Measurements from ENCODE around the gene BAD. TPM values are rescaled to one million over a fixed set of nuclear protein-coding genes. Genes with fewer than 3 reads are reported as not detected.

The BAD gene
- total and polyA plus RNA-seq, 2 of the 13 experiments (the other 11 are each of a cell fraction or from before 2014, with no cell fraction given): 17.9 to 28.5 TPM

- TF ChIP-seq PRDM15 (CRISPR knock-in tag; IDR thresholded peaks at IDR 0.05): peak; percentile 46; the same call in 1 of the 2 replicates
- no peak for TF ChIP-seq NR2F6 (IDR thresholded peaks at IDR 0.05)
- TF ChIP-seq NR2F6 (CRISPR knock-in tag; IDR thresholded peaks at IDR 0.05): 0 out of 2 replicates have a peak, but pooled peaks have one; percentile 9
- 0 out of 2 replicates have a peak, but pooled peaks have one; percentile 77 for TF ChIP-seq ZNF343 (CRISPR knock-in tag; IDR thresholded peaks at IDR 0.05)
- TF ChIP-seq HNRNPK (IDR thresholded peaks at IDR 0.05; ENCODE audit: low read depth, low read length, poor library complexity, severe bottlenecking): peak; percentile 71
- TF ChIP-seq RERE (CRISPR knock-in tag; IDR thresholded peaks at IDR 0.05; ENCODE audit: low read depth): peak; percentile 29; the same call in 1 of the 2 replicates
- peak; percentile 70; the same call in 1 of the 2 replicates for TF ChIP-seq ZXDC (CRISPR knock-in tag; IDR thresholded peaks at IDR 0.05)
- peak; percentile 77; the same call in 1 of the 2 replicates for TF ChIP-seq ZNF414 (CRISPR knock-in tag; IDR thresholded peaks at IDR 0.05)
- peak; percentile 56 for TF ChIP-seq PATZ1 (CRISPR knock-in tag; IDR thresholded peaks at IDR 0.05)
- TF ChIP-seq ZBTB2 (CRISPR knock-in tag; IDR thresholded peaks at IDR 0.05; ENCODE audit: low read depth): 0 out of 2 replicates have a peak, but pooled peaks have one; percentile 14
Measured at GRCh38 chr11:64317961-64318765, 33.7 kb upstream of the BAD start, which contains the start of gene PRDX5 (continued).
